ENCODE results near the gene USF2.

DNA sequence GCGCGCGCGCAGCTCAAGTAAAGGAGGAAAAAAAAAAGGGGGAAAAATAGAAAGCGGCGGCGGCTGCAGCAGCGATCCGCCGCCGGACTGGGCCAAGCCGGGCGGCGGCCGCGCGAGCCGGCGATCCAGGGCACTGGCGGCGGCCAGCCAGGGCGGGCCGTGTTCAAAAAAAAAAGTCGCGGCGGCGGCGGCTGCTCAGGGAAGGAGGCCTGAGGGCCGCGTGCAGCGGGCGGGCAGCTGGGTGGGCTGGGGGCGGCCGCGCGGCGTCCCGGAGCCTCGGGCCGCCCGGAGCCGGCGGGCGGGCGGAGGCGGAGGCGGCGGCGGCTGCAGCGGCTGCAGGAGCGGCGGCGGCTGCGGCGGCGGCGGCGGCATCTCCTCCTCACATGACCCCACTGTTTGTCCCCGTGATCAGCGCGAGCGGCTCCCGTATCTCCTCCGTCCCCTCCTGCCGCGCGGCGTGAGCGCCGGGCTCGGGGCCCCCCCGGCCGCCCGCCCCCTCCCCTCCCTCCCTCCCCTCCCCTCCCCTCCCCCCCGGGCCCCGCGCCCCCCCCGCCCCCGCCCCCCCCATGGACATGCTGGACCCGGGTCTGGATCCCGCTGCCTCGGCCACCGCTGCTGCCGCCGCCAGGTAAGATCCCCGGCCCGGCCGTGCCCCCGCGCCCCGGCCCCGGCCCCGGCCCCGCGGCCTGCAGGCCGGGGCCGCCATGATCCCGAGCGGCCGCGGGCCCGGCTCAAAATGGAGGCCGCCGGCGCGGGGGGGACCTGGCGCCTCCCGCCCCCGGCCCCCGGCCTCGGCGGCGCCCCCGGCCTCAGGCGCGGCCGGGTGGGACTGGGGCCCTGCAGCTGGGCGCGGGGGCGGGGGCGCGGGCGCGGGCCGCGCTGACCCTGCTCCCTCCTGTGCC is at the start of gene USF2:
- TF ChIP-seq, protein P1, sequence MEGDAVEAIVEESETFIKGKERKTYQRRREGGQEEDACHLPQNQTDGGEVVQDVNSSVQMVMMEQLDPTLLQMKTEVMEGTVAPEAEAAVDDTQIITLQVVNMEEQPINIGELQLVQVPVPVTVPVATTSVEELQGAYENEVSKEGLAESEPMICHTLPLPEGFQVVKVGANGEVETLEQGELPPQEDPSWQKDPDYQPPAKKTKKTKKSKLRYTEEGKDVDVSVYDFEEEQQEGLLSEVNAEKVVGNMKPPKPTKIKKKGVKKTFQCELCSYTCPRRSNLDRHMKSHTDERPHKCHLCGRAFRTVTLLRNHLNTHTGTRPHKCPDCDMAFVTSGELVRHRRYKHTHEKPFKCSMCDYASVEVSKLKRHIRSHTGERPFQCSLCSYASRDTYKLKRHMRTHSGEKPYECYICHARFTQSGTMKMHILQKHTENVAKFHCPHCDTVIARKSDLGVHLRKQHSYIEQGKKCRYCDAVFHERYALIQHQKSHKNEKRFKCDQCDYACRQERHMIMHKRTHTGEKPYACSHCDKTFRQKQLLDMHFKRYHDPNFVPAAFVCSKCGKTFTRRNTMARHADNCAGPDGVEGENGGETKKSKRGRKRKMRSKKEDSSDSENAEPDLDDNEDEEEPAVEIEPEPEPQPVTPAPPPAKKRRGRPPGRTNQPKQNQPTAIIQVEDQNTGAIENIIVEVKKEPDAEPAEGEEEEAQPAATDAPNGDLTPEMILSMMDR (IDR thresholded peaks at IDR 0.05) = no peak
- TF ChIP-seq EP300 (IDR thresholded peaks at IDR 0.05) (no peak), POLR2A (IDR thresholded peaks at IDR 0.05) (no peak), POLR2AphosphoS5 (IDR thresholded peaks at IDR 0.05) (peak in 3 of 4 donors; percentile 22 to 48 (median 28))
